K562 (cell line): Measurements from ENCODE around the gene ALS2CL. TPM values are rescaled to one million over a fixed set of nuclear protein-coding genes. Genes with fewer than 3 reads are reported as not detected.
A peak's percentile ranks its signal among the peaks of the same experiment; 100 is the strongest.

Experiments
- ATAC-seq: fragments of 200-7000 bp; cut with Tn5 transposase; 3 replicates; pipeline ENCODE4 v1.9.1; 2020; ENCODE audit warnings: moderate library complexity
- BruUV-seq: library from RNA; stranded (reverse); fragments of 400-500 nt; replicated peaks from 2 replicates; lab custom pipeline; 2021; lab: Mats Ljungman, UMichigan
- CTCF ChIA-PET: fragments of 300-600 bp; formaldehyde crosslinking; extraction: SDS; loops from one replicate; lab custom pipeline; 2021; ENCODE audit warnings: low intra/inter-chr PET ratio; lab: Yijun Ruan, JAX
- POLR2A ChIA-PET: fragments of 300-600, 350-650 bp; sonication (Branson Sonifier 250); formaldehyde crosslinking; extraction: SDS; loops from one replicate; lab custom pipeline; 2021; ENCODE audit warnings: antibody characterized with exemption, inconsistent platforms; lab: Yijun Ruan, JAX
- DNase-seq, 4 experiments: peaks; one replicate each; pipeline versions ENCODE4 v3.0.0 to v3.0.0-alpha.2; 2011 to 2018; ENCODE audit warnings: low spot score in 3 of 4, mixed read lengths in 3 of 4; ENCODE audit errors: extremely low read depth in 1 of 4
- FAIRE-seq: peaks from 2 replicates; lab custom pipeline; 2011; peaks lifted over from hg19 to GRCh38; lab: Jason Lieb, UNC
- H2AFZ ChIP-seq: 2 replicates; pipeline ENCODE4 v1.6.0; 2011; ENCODE audit warnings: low read depth, low read length, control low read depth, inconsistent platforms
- H3K27ac ChIP-seq: fragments of 200-600 bp; 3 replicates; pipeline ENCODE4 v1.8.0; 2011; ENCODE audit warnings: low read depth, mild to moderate bottlenecking, control low read depth, inconsistent platforms, low read length, moderate library complexity, mixed read lengths; ENCODE audit errors: extremely low read depth
- H3K27me3 ChIP-seq, 2 experiments: fragments of 300-600 bp in 1 of 2; 2 replicates in 1 of 2; 3 replicates in 1 of 2; pipeline versions ENCODE4 v1.6.0 to v1.8.0; 2011; ENCODE audit warnings: inconsistent platforms in 2 of 2, low read length in 2 of 2, mild to moderate bottlenecking in 1 of 2, mixed read lengths in 1 of 2, moderate library complexity in 1 of 2; ENCODE audit not compliant: control insufficient read depth in 2 of 2, insufficient read depth in 2 of 2
- H3K36me3 ChIP-seq: fragments of 300-600 bp; 3 replicates; pipeline ENCODE4 v1.8.0; 2011; ENCODE audit warnings: mild to moderate bottlenecking, low read length, inconsistent platforms; ENCODE audit not compliant: control insufficient read depth, insufficient read depth
- H3K4me1 ChIP-seq, 2 experiments: fragments of 200-600 bp in 1 of 2; replicated peaks in 1 of 2; 2 replicates in 1 of 2; 3 replicates in 1 of 2; pipeline versions ENCODE4 v1.5.1 to v1.8.0; 2011; ENCODE audit warnings: inconsistent platforms in 2 of 2, low read length in 2 of 2, mild to moderate bottlenecking in 1 of 2, mixed read lengths in 1 of 2, moderate library complexity in 1 of 2; ENCODE audit not compliant: control insufficient read depth in 2 of 2, insufficient read depth in 2 of 2
- H3K4me2 ChIP-seq: 2 replicates; pipeline ENCODE4 v1.6.1; 2011; ENCODE audit warnings: low read length, control low read depth, inconsistent platforms, mixed read lengths; ENCODE audit not compliant: insufficient read depth
- H3K4me3 ChIP-seq: fragments of 200-600 bp; sonication (generic), shearing (Covaris generic); 2 replicates; pipeline ENCODE4 v1.5.1; 2016; ENCODE audit warnings: control low read depth, inconsistent platforms
- H3K79me2 ChIP-seq: fragments of 200-600 bp; 3 replicates; pipeline ENCODE4 v1.8.0; 2011; ENCODE audit warnings: low read length, inconsistent platforms; ENCODE audit not compliant: control insufficient read depth, insufficient read depth
- H3K9ac ChIP-seq, 2 experiments: 2 replicates each; pipeline versions ENCODE4 v1.6.0 to v1.6.1; 2011; ENCODE audit warnings: low read depth in 2 of 2, low read length in 2 of 2, control low read depth in 1 of 2, inconsistent platforms in 1 of 2, mild to moderate bottlenecking in 1 of 2, mixed read lengths in 1 of 2; ENCODE audit not compliant: insufficient read depth in 1 of 2
- H3K9me1 ChIP-seq: one replicate; pipeline ENCODE4 v1.6.0; 2011; ENCODE audit warnings: inconsistent platforms, mild to moderate bottlenecking, low read length, moderate library complexity; ENCODE audit not compliant: control insufficient read depth, insufficient read depth
- H3K9me3 ChIP-seq: replicated peaks from 2 replicates; pipeline ENCODE4 v1.5.1; 2011; ENCODE audit warnings: low read depth, low read length, inconsistent platforms; ENCODE audit not compliant: control insufficient read depth, insufficient read depth
- H4K20me1 ChIP-seq: replicated peaks from 2 replicates; pipeline ENCODE4 v1.6.1; 2011; ENCODE audit warnings: low read length, inconsistent platforms, mixed read lengths; ENCODE audit not compliant: control insufficient read depth, insufficient read depth
- C11orf30 ChIP-seq: fragments of 450-650 bp; IDR thresholded peaks from 2 replicates; pipeline ENCODE4 v1.6.1; 2016; ENCODE audit warnings: low read depth, mild to moderate bottlenecking
- CREB3L1 ChIP-seq: fragments of 450-650 bp; IDR thresholded peaks from 2 replicates; pipeline ENCODE4 v1.6.1; 2014; ENCODE audit warnings: low read depth, mild to moderate bottlenecking, moderate library complexity, borderline replicate concordance
- FOXK2 ChIP-seq, 2 experiments: fragments of 450-650 bp; IDR thresholded peaks in 1 of 2; conservative IDR thresholded peaks in 1 of 2; 2 replicates each; pipeline ENCODE4 v1.6.1; 2016; ENCODE audit warnings: low read depth in 2 of 2, mild to moderate bottlenecking in 1 of 2
- GTF2E2 ChIP-seq: fragments of 200-800 bp; sonication (Bioruptor generic); IDR thresholded peaks from 2 replicates; pipeline ENCODE4 v1.6.1; 2016; ENCODE audit warnings: missing genetic modification characterization, missing compliant biosample characterization
- KLF6 ChIP-seq: fragments of 250-450 bp; sonication (Bioruptor Pico); IDR thresholded peaks from 2 replicates; pipeline ENCODE4 v1.4.0; 2020; ENCODE audit warnings: mild to moderate bottlenecking, moderate library complexity, borderline replicate concordance
- PML ChIP-seq: IDR thresholded peaks from 2 replicates; pipeline ENCODE4 v1.6.1; 2012; ENCODE audit warnings: low read length, inconsistent platforms
- RHOXF2B ChIP-seq: fragments of 250-450 bp; sonication (Bioruptor Pico); conservative IDR thresholded peaks from 2 replicates; pipeline ENCODE4 v1.5.1; 2021
- TFAP4 ChIP-seq: sonication (generic); formaldehyde crosslinking; IDR thresholded peaks from 2 replicates; pipeline ENCODE4 v1.8.0; 2022; ENCODE audit warnings: missing genetic modification reagents, mild to moderate bottlenecking, moderate library complexity, borderline replicate concordance
- ZBTB17 ChIP-seq: fragments of 450-650 bp; formaldehyde crosslinking; IDR thresholded peaks from 2 replicates; pipeline ENCODE4 v1.4.0; 2020; ENCODE audit warnings: mild to moderate bottlenecking
- ZNF316 ChIP-seq: fragments of 450-650 bp; IDR thresholded peaks from 2 replicates; pipeline ENCODE4 v1.6.1; 2016
- ZNF780A ChIP-seq: fragments of 250-450 bp; sonication (Bioruptor Pico); IDR thresholded peaks from 2 replicates; pipeline ENCODE4 v1.5.0; 2021; ENCODE audit warnings: mild to moderate bottlenecking
- WGBS: fragments of 100-300 bp; shearing (Covaris generic); methylation state at CpG from one replicate; pipeline ENCODE4 v1.1.6; 2016; ENCODE audit warnings: low coverage, mixed read lengths; ENCODE audit not compliant: insufficient coverage; ENCODE audit errors: missing lambda C conversion rate; 5-methylcytosine and 5-hydroxymethylcytosine counted together
- in situ Hi-C: fragments of 300-500 bp; cut with MboI; formaldehyde crosslinking; loops from 4 replicates; pipeline ENCODE4 v1.15.0; 2018; ENCODE audit warnings: inconsistent platforms, mixed read lengths
- intact Hi-C: fragments of 100-400 bp; cut with micrococcal nuclease; formaldehyde crosslinking; loops from 2 replicates; pipeline ENCODE4 v1.14.2; 2022
- polyA plus RNA-seq, 8 experiments: library from polyadenylated mRNA; depleted of rRNA in 4 of 8; stranded (reverse) in 5 of 8; unstranded in 3 of 8; fragments of >200 nt; fragmentation: Nextera tagmentation in 2 of 8; fragmentation: Illumina TruSeq in 1 of 8; extraction: Ambion mirVana in 2 of 8; extraction: Trizol in 1 of 8; gene quantifications; 2 replicates each; pipeline versions ENCODE4 v1.2.1 to v1.2.3, GENCODE V29; 2011 to 2014; ENCODE audit warnings: inconsistent platforms in 1 of 8, missing spikeins in 1 of 8
- total RNA-seq, 7 experiments: library from RNA; depleted of rRNA in 6 of 7; stranded (reverse); fragments of >200 nt in 6 of 7; fragmentation: Illumina TruSeq in 2 of 7; extraction: Trizol in 2 of 7; gene quantifications; 2 replicates each; pipeline versions ENCODE4 v1.2.1 to v1.2.3, GENCODE V29; 2011 to 2021; ENCODE audit warnings: low replicate concordance in 1 of 7
- TF ChIP-seq, protein P1 (sequence below): fragments of 200-800 bp; sonication (Bioruptor generic); IDR thresholded peaks from 2 replicates; pipeline ENCODE4 v1.6.1; 2017; ENCODE audit warnings: missing genetic modification characterization, missing compliant biosample characterization

ALS2CL gene
- total and polyA plus RNA-seq, 9 of the 15 experiments (the other 6 are each of a cell fraction or from before 2014, with no cell fraction given): 0.03 to 0.13 (median 0.05) TPM; not detected in 3

DNA sequence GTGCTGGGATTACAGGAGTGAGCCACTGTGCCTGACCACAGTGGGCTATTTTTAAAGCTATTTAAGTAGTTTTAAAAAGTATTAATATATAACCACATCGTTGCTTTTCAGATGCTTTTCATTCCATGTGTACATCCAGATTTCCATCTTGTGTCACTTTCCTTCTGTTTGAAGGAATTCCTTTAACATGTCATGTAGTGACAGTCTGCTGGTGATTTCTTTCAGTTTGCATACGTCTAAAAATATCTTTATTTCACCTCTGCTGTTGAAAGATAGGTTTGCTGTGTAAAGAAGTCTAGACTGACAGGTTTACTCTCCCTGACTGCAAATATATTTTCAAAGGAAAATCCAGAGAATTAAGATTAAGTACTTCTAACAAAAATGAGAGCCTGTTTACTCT lies 68.9 kb downstream of the ALS2CL start (continued):
- TF ChIP-seq, protein P1, sequence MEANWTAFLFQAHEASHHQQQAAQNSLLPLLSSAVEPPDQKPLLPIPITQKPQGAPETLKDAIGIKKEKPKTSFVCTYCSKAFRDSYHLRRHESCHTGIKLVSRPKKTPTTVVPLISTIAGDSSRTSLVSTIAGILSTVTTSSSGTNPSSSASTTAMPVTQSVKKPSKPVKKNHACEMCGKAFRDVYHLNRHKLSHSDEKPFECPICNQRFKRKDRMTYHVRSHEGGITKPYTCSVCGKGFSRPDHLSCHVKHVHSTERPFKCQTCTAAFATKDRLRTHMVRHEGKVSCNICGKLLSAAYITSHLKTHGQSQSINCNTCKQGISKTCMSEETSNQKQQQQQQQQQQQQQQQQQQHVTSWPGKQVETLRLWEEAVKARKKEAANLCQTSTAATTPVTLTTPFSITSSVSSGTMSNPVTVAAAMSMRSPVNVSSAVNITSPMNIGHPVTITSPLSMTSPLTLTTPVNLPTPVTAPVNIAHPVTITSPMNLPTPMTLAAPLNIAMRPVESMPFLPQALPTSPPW (CRISPR knock-in tag): no peak

DNA sequence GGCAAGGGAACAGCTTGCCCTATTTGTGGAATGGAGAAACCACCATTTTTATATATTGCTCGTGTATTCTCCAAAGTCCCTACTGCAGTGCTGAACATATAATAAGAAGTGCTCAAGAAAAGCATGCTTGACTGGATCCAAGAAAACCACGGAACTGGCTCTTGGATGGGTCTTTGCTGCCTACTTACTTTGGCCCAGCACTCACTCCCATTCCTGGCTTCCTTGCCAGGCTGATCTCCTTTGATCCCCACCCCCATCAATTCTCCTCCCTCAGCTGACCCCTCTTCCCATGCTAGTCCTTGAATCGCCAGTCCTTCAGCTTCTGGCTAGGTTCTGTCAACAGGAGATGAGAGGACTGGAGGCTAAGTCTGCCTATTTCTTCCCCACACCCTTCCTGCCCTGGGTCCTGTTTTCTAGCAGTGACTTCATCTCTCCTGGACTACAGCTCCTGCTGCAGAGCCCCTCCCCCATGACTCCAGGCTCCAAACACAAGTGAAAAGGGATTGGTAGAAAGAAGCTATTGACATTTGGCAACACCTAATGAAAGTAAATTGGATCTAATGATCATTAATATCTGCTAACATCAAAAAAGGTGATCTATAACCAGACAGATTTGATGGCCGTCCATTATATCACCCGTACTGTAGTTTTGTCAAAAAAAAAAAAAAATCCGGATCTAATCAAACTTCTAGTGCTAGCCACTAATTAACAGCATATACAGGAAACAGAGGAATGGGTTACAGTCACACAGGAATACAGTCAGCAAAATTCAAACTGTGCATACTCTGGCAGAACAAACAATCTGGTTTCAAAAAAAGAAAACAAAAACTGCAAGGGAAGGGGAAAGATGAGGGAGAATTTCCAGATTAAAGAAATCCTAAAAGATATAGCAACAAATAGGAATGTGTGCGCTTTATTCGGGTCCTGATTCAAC lies 73.4 kb downstream of the ALS2CL start:
- H3K9ac ChIP-seq: no peak overlapping the region
- H3K36me3 ChIP-seq: no peaks in the 10 kb centered on the region
- no peaks in the 10 kb centered on the region for H4K20me1 ChIP-seq
- no peaks in the 10 kb centered on the region for H3K9me1 ChIP-seq
- ATAC-seq (peak; percentile 41; the same call in 1 of the 3 replicates), FAIRE-seq (no peak), DNase-seq (no peak)
- intact Hi-C loops (no loop called here), in situ Hi-C loops (no loop called here)
- no peak overlapping the region for H3K27ac ChIP-seq
- no TSS peak for BruUV-seq
- H3K4me2 ChIP-seq: no peak overlapping the region
- H3K79me2 ChIP-seq: no peaks in the 10 kb centered on the region
- peaks cover 34 to 44% of the 10 kb centered on the region in 2 experiments for H3K27me3 ChIP-seq
- no peaks in the 10 kb centered on the region for H3K9me3 ChIP-seq
- TF ChIP-seq KLF6 (CRISPR knock-in tag) (no peak), TFAP4 (CRISPR knock-in tag) (no peak), ZNF316 (0 out of 2 replicates have a peak, but pooled peaks have one; percentile 19), ZNF780A (CRISPR knock-in tag) (no peak), RHOXF2B (CRISPR knock-in tag) (no peak), CREB3L1 (no peak), GTF2E2 (tag) (no peak), C11orf30 (peak; percentile 31; the same call in 1 of the 2 replicates), ZBTB17 (CRISPR knock-in tag) (peak; percentile 28; the same call in 1 of the 2 replicates), PML (no peak), FOXK2 (conservative IDR thresholded peaks at IDR 0.05 in 1 of 2, IDR thresholded peaks at IDR 0.05 in 1 of 2; ENCODE audit: low read depth in 2 of 2) (no peak)
- WGBS: 0% methylated on average over 8 of the region's 8 CpGs
- no peaks in the 10 kb centered on the region for H3K4me1 ChIP-seq
- no peak overlapping the region for H3K4me3 ChIP-seq
- ChIA-PET CTCF (no interaction called here), POLR2A (interaction anchor here (0.6 to 1.9 kb wide), 5 partner anchors 10 to 292 kb away, joined by 3 to 5 read pairs (median 3); no protein-coding TSS in a partner anchor)
- H2AFZ ChIP-seq: no peak overlapping the region
